HG03520 (cell line): ENCODE results near the gene AIRE.
A peak's percentile ranks its signal among the peaks of the same experiment; 100 is the strongest.
"Not testable (repeated sequence)": the region's sequence is repeated elsewhere in the genome, so short reads cannot be mapped to it uniquely, and the experiment has no call there.

Experiments used
- ATAC-seq: cut with Tn5 transposase; IDR thresholded peaks from one replicate; pipeline ENCODE4 v1.9.1; 2021; ENCODE audit warnings: mild to moderate bottlenecking, moderate library complexity; ENCODE audit not compliant: unreplicated experiment

AIRE gene

DNA sequence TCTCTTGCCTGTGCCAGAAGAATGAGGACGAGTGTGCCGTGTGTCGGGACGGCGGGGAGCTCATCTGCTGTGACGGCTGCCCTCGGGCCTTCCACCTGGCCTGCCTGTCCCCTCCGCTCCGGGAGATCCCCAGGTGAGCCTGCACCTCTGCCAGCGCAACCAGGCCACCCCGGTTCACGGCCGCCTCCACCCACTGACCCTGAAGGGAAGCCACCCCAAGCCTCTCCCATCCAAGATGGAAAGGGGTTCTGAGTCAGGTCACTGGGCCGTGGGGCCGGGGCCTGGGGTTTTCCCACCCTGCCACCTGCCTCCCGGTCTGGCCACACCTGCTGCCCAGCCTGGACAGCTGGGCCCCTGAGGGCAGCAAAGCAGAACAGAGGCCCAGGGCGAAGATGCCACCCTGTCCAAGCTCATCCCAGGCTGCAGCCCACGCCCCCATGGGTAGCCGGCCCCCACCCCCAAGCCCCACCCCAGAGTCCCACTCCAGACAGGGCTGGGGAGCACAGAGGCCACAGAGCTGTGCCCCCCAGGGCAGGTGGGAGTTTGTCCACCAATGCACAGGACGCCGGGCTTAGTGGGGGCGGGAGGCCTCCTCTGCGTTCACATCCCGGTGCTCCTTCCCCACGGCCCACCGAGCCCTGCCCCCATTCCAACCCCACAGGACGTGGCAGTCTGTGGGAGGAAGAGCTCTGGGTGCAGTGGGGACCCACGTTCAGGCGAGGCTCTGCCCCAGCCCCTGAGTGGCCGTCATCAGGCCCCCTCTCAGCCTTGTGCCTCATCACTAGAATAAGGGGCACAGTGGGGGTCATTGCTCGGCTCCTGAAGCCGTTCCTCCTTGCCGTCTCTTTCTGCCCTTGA is 5.6 kb downstream of the AIRE start:
- ATAC-seq: no peak

DNA sequence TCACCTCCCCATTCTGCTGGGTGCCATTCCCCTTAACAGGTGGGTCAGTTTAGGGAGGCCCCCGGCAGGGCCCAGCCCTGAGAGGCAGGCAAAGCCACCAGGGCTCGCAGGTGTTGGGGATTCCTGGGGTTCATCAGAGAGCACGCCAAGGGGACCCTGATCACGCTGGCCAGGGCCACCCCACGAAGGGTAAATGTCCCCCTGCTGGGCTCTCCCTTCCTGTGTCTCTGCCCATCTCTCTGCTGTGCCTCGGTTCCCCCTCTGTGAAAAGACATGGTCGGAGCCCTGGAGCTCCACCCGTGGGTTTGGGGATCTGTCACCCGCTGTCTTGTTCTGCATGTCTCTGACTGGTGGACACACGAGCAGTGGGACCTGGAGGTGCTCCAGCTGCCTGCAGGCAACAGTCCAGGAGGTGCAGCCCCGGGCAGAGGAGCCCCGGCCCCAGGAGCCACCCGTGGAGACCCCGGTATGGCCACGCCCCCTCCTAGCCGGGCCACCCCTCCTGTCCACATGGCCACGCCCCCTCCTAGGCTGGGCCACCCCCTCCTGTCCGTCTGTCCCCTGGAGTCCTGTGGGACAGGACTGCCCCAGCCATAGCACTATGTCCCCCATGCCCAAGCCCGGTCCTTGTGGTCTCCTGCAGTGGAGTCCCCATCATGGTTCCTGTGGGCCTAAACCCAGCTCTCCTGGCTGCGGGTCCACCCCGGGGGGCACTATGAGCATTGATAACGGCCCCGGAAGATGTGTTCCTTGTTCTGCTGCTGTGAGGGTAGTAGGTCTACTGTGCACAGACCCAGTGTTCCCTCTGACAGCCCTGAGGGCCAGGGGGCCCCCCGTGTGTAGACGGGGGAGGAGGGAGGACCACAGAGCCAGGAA is 6.5 kb downstream of the AIRE start:
- ATAC-seq: no peak

DNA sequence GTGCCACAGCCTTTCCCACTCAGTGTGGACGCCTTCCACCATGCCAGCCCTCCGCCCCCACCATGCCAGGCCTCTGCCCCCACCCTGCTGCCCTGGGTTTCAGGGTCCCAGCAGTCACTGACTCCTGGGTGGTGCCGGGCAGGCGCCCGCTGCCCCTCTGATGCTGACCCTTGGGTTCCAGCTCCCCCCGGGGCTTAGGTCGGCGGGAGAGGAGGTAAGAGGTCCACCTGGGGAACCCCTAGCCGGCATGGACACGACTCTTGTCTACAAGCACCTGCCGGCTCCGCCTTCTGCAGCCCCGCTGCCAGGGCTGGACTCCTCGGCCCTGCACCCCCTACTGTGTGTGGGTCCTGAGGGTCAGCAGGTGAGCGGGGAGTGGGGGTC is 7.1 kb downstream of the AIRE start:
- ATAC-seq: no peak

DNA sequence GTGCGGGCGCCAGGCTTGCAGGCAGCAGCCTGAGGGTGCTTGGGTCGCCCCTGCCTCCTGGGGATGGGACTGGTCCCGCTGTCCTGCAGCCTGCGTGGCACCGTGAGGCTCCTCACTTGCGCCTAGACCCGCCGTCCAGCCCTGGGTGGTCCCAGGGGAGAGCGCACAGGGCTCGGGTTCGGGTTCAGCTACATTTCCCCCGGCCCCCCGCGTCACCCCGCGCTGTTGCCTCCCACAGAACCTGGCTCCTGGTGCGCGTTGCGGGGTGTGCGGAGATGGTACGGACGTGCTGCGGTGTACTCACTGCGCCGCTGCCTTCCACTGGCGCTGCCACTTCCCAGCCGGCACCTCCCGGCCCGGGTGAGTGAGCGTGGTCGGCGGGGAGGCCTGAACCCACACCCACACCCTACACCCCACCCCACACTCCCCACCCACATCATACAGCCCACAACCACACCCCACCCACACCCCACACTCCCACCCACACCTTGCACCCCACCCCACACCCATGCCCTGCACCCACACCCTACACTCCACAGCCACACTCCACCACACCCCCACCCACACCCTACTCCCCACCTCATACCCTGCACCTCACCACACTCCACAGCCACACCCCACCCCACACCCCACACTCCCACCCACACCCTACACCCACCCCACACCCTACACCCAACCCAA is 8.0 kb downstream of the AIRE start:
- ATAC-seq: no peak

- ATAC-seq: no peak
Measured at GRCh38 chr21:44294391-44295162, 8.9 kb downstream of the AIRE start.

DNA sequence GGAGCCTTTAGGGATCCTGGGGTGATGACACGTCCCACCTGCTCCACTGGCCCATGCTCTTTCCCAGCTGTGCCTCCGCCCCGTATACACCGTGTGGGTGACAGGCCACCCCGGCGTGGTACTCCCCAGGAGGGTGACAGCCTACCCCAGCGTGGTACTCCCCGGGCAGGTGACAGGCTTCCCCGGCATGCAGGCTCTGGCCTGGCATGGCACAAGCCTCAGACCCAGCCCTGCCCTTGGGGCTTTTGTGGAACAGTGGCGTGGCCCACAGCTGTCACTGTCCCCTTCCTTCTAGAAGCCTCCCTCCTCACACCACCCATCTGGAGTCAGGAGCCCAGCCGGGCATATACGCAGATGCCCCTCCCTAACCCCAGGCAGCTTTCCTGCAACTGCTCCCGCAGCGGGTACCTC is 9.5 kb downstream of the AIRE start:
- ATAC-seq: no peak

GRCh38 chr21:44295646-44296045 is 10.0 kb downstream of the AIRE start:
- no peak for ATAC-seq

- ATAC-seq: no peak
Measured at GRCh38 chr21:44296103-44296519, 10.4 kb downstream of the AIRE start.

DNA sequence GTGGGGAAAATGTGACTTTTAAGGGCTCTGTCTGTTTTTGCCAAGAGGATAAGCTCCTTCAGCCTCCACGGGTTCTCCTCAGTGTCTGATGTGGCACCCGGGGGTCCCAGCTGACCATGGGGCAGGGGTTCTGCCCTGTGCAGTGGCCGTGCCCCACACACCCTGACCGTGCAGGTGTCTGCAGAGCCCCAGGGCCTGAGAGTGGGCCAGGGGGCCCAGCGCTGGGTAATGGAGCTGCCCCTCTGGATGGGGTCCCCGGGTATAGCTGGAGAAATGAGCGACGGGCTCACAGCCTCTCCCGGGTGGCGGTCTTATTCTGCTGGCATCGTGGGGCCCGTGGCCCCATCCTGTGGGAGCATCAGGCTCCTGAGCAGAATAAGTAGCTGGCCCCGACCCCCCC is 11.2 kb downstream of the AIRE start:
- ATAC-seq: no peak

GRCh38 chr21:44297525-44298290 is 12.0 kb downstream of the AIRE start:
- no peak for ATAC-seq

DNA sequence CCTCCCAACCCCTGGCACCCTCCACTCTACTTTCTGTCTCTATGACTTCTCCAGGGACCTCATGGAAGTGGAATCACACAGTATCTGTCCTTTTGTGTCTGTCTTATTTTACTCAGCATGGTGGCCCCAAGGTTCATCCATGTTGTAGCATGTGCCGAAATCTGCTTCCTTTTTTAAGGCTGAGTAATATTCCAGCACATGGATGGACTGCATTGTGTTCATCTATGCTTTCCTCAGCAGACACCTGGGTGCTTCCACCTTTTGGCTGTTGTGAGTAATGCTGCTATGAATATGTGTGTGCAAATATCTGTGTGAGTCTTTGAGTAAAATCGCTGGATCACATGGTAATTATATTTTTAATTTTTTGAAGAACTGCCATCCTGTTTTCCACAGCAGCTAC is 12.6 kb downstream of the AIRE start:
- ATAC-seq: no peak

DNA sequence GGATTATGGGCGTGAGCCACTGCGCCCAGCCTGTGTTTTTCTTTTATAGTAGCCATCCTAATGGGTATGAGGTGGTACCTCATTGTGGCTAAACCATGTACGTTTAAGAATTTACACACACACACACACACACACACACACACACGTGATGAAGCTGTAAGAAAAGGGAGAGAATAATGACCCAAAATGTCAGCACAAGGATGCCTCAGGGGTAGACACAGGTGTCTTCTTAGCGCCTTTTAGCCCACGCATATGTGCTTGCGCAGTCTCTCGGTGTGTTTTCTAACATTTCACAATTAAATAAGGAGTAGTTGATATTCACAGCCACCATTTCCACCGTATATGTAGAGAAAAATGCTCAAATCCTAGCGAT is 13.4 kb downstream of the AIRE start:
- ATAC-seq: no peak

DNA sequence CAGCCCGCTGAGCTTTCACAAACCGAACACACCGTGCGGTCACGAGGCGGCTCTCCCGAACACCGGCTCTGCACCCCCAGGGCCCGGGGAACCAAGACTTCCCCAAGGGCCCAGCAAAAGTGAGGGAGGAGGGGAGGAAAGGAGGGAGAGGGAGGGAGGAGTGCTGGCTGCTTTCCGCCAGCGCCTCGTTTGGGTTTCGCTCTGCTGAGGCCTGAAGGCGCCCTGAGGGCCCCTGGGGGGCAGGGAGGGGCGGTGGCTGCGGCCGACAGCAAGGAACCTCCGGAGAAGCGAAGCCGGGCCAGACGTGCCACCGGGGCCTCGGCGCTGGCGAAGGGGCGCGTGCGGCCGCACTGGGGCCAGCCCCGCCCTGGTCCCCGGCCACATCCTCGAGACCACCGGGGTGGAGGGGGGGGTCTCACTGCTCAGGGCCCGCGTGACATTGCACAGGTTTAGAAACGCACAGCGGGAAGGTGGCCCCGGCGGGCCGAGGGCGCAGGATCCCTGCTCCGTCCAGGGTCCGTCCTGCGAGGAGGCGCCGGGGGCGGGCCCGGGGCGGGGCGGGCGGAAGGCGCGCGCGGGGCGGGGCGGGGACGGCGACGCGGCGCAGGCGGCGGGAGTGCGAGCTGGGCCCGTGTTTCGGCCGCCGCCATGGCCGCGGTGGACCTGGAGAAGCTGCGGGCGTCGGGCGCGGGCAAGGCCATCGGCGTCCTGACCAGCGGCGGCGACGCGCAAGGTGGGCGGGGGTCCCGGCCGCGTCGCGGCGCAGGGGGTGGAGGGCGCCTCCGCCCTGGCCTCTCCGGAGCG is 14.0 kb downstream of the AIRE start, which contains the start of gene PFKL:
Gene PFKL (plus strand): TSS at position 596 of the 804 bp plus-strand sequence. CDS start 53 bp downstream, at position 649.
- peak; percentile 44 for ATAC-seq

DNA sequence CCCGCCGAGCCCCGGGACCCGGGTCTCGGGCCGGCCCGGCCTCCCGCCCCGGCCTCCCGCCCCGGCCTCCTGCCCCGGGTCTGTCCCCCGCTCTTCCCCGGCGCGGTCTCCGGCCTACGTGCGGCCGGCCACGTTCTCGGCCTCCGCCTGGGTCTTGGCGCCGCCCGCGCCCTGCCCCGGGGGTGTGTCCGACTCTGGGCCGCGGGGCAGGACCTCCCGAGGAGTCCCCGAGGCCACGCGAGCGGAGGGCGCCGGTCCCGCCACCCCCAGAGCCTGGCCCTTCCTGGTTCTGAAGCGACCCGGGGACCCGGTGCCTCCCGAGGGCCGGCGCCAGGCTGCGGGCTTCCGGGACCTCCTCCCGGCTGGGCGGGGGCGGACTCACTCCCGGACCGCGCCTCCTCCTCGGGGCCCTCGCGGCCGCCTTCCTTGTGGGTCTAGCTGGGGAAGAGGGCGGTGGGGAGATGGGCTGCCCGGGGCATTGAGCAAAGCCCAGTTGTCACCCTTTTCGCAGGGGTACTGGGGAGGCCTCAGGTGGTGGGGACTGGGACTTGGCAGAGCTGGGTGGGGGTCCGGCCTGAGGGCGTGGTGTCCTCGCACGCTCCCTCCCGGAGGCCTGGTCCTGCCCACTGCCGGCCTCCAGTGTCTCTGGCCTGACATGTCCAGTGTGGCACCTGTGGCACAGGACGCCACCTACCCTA is 14.7 kb downstream of the AIRE start:
- ATAC-seq: peak; percentile 15

- no peak for ATAC-seq
Measured at GRCh38 chr21:44301141-44301540, 15.5 kb downstream of the AIRE start.

DNA sequence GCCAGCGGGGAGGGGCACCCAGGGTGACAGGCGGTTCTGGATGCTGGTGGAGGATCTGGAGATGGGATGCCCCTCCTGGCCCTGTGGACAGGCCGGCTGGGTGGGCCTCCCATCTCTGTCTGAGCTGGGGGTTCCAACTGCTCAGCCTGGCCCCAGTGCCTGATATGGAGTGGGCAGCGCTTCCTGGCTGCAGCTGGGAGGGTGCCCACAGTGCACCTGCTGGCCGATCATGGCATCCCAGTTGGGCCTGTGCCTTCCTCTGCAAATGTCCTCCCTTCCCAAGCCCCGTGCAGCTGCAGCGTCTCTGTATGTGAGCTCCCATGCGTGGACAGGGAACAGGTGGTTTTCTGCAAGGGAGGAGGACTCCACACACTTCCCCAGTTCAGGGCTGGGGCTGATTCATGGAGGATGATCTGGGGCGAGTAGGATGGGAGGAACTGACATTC is 16.3 kb downstream of the AIRE start:
- ATAC-seq: no peak

- not testable (repeated sequence) for ATAC-seq
Measured at GRCh38 chr21:44302573-44303401, 17.1 kb downstream of the AIRE start.
